ENCODE measurements around the gene VTI1A.
"Not testable (repeated sequence)": the region's sequence is repeated elsewhere in the genome, so short reads cannot be mapped to it uniquely, and the experiment has no call there.

VTI1A gene

DNA sequence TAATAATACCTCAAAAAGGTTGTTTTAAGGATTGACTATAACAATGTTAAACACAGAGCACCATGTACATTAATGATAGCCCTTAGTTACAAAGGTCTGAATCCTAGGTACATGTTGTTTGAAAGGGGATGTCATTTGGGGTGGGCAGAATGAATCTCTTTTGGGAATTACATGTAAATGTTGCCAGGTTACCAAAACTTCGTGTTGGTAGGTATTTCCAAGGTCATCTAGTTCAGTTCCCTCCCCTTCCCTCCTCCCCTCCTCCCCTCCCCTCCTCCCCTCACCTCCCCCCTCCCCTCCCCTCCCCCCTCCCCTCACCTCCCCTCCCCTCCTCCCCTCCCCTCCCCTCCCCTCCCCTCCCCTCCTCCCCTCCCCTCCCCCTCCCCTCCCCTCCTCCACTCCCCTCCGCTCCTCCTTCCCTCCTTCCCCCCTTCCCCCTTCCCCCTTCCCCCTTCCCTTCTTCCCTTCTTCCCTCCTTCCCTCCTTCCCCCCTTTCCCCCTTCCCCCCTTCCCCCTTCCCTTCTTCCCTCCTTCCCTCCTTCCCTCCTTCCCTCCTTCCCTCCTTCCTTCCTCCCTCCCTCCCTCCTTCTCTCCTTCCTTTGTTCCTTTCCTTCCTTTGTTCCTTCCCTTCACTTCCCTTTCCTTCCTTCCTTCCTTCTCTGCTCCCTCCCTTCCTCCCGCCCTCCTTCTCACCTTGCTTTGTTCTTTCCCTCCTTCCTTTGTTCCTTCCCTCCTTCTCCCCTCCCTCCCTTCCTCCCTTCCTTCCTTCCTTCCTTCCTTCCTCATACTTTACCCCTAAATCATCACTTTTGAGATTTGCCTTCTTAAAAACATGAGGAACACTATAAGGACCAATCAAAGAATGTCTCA is 8.1 kb downstream of the VTI1A start:
- no peak for DNase-seq (ENCODE audit: low read depth, low spot score)

DNA sequence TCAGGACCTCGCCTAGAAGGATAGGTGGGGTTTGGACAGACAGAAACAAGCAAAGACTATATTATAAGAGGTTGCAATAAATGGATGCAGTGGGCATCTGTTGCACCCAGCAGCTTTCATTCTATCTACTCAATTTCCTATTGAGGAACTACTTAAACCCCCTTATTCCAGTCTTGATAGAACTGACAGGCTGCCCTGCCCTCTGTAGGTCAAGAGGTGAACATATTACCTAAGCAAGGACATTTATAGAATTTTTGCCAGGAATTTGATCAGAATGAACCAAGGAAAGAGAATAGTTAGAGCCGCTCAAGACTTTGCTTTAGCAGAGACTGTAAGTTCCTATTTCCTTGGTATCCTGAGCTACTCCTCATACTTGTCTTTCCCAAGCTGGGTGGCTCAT is 9.5 kb downstream of the VTI1A start:
- DNase-seq (ENCODE audit: low read depth, low spot score): no peak

DNA sequence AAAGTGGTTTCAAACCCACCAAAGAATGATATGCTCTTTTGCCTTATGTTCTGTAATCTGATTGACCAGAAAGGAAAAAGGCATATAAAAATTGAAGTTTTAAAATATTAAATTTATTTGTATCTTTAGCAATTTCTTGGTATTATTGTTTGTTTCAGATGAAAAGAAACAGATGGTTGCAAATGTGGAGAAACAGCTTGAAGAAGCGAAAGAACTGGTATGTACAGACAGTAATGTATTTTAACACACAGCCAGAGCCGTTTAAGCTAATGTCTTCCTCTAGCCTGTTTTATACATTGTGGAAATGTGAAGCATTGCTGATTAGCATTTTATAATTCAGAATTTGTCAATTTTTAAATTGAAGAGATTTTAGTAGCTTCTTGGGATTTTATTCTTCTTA is 13.4 kb downstream of the VTI1A start:
- no peak for DNase-seq (ENCODE audit: low read depth, low spot score)

DNA sequence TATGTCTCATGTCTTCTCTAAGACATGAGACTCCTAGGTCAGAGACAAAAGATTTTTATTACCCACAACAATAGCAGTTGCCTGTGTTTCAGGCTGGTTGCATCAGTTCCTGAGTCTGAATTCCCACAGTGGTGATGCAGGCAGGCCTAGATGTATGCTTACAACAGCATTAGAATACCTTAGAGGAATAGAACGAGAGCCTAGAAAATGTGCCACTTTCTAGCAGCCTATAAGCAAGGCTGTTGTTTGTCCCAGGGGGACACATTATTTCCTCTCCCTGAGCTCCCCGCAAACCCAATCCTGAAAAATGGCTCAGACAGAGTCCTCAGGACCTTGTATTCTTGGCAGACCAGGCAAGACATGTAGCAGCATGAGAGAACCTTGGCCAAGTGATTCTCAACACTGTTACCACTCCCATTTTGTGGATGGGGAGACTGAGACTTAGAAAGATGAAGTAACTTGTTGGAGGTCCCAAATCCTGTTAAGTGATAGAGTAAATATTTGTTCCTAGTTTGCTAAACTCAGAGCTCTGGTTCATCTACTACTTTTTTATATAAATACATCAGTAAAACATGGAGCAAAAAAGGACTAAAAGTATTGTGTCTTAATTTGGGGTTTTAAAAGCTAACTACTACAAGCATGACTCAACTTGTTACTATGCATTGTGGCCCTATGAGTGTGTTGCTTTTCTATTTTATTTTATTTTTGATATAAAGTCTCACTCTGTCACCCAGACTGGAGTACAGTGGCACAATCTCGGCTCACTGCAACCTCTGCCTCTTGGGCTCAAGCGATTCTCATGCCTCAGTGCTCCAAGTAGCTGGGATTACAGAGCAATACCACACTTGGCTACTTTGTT is 14.2 kb downstream of the VTI1A start:
- peak; percentile 28 for DNase-seq (ENCODE audit: low read depth, low spot score)

DNA sequence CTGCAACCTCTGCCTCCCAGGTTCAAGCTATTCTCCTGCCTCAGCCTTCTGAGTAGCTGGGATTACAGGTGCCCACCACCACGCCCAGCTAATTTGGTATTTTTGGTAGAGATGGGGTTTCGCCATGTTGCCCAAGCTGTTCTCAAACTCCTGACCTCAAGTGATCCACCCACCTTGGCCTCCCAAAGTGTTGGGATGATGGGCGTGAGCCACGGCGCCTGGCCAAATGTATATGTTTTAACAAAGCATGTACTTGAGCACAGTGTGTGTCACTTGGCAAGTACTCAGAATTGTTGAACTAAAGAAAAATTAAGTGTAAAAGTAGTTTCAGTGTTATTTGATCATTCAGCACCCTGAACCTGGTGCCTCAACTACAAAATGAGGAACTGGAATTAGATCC is 17.1 kb downstream of the VTI1A start:
- not testable (repeated sequence) for DNase-seq (ENCODE audit: low read depth, low spot score)

DNA sequence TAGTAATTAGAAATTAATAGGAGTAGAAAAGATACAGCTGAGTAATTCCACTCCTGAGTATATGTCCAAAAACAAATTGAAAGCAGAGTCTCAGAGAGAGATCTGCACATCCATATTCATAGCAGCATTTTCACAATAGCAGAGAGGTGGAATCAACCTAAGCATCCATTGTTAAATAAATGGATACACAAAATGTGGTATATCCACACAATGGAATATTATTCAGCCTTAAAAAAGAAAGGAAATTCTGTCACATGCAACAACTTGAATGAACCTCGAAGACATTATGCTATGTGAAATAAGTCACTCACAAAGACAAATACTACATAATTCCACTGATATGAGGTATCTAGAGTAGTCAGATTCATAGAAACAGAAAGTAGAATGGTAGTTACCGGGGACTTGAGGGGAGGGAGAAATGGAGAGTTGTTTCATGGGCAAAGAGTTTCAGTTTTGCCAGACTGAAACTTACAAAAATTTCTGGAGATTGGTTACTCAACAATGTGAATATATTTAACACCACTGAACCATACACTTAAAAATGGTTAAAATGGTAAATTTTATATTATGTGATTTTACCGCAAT is 18.4 kb downstream of the VTI1A start:
- DNase-seq (ENCODE audit: low read depth, low spot score): no peak

DNA sequence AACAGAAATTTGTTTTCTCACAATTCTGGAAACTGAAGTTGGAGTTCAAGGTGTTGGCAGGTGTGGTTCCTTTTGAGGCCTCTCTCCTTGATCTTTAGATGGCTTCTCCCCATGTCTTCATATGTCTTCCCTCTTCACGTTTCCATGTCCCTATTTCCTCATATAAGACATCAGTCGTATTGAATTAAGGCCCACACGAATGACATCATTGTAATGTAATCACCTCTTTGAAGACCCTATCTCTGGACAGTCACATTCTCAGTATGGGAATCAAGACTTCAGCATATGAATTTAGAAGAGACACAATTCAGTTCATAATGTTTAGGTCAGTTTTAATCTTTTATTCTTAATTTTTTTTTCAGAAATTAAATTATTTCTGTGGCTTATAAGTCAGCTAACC is 19.8 kb downstream of the VTI1A start:
- no peak for DNase-seq (ENCODE audit: low read depth, low spot score)

DNA sequence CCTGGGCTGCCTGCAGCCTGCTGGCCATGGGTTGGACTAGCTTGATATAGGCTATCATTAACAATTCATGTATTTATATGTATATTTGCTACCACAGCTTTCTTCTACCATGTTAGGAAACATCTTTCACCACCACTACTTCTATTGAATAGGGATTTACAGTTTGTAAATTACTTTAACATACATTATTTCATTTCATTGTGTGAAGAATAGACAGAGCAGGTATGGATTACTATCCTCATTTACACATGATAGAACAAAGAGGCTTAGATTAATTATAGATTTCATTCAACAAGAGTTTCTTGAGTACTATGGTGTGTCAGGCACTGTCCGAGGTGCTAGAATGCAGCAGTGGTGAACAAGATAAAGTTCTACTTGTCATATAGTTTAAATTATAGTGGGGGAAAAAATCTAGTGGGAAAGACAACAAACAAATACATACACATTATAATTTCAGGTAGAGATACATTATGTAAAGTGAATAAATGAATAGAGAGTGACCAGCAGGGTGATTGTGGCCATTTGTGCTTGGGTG is 20.6 kb downstream of the VTI1A start:
- peak; percentile 15 for DNase-seq (ENCODE audit: low read depth, low spot score)

DNA sequence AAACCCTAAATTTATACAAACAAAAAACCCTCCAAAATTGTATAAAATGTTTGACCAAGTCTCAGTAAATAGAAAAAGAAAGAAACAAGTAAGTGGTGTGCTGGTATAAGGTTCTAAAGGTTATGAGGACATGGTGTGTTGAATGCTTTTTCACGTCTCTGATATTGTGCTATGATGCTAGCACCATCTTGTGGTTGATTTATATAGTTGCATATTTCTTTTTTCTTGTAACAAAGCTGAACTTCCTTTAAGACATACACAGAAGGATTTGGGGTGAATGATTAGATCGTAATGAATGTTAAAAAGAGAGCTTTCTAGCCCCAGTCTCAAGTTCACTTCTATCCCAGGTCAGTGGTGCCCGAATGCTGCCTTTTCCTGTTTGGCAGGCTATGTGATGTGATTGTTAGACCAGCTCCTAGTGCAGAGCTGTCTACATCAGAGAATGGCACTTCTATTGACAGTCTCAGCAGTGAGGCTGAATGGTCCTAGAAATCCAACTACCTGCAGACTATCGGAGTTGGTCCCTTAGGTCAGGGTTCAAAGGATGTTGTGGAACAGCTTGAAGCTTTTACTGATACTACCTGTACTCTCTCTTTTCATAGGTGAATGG is 25.0 kb downstream of the VTI1A start:
- peak; percentile 45 for DNase-seq (ENCODE audit: low read depth, low spot score)

DNA sequence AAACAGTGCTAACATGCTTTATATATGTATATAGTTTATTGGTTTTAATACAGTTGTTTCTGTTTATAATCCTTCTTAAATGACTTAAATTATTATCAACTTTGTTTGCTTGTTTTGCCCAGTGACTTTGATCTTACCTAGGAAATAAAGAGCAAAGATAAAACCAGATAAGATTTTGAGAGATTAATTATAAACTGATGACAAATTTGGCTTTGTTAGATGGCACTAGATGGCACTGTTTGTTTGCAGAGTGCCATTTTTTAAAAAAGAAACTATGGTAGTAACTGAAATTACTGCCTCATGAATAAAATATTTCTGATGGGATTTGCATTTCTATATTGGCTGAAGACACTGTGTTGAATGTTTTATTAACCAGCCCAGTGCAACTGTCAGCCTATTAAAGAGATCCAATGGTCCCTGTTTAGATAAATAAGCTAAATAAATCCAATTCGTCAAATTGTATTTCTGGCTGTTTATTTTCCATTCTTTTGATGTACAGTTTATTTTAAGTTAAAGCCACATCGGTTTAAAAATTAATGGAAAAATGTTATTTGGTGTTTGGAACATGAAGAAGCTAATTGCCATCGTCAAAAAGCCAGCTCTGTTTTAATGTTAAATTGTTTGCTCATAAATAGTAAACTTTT is 28.7 kb downstream of the VTI1A start:
- DNase-seq (ENCODE audit: low read depth, low spot score): peak; percentile 32

DNA sequence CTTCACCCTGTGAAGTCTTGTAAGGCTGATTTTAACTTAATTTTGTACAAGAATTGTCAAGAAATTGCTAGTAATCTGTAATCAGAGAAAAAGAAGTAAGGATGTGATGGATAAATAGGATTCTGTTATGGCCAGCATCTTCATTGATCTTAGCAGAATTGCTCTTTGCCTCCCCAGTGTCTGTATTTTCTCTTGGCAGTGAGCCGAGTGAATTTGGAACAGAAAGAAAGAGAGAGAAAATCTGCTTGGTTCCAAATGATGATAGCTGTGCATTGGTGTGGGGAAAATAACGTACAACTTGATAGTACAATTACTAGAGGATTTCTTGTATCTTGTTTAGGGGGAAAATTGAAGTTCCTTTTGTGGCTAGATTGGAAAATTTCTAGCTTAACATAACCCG is 34.6 kb downstream of the VTI1A start:
- no peak for DNase-seq (ENCODE audit: low read depth, low spot score)

DNA sequence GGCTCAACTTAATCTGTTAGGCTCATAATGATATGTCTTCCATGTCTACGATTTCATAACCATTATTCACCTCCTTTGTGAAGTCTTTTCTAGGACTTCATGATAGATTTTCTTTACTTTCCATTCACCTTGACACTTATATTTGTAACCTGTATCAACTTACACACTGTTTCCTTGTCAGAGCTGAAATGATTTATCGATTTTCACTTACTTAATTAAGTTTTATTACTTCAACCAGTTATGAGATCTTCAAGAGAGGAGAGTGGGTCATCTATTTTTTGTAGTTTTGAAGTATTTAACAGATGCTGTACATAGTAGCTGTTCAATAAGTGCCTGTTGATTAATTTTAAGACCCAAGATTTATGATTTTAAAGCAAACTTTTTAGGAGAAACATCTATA is 37.4 kb downstream of the VTI1A start:
- no peak for DNase-seq (ENCODE audit: low read depth, low spot score)

DNA sequence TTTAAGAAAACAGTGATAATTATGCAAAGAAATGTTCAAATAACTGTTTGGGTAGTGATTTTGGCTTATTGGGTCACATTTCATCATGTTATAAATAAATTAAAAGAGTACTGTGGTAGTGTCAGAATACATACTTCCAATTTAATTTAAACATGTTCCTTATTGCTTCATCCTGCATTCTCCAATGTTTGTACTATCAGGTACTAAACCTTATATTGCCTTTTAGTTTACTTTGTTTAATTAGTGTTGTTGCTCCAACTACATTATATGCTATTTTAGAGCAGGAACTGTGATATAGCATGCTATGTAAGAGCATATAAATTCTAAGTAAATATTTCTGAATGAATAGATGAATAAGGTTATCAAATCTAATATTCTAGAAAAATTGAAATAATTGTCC is 40.9 kb downstream of the VTI1A start:
- DNase-seq (ENCODE audit: low read depth, low spot score): no peak

DNA sequence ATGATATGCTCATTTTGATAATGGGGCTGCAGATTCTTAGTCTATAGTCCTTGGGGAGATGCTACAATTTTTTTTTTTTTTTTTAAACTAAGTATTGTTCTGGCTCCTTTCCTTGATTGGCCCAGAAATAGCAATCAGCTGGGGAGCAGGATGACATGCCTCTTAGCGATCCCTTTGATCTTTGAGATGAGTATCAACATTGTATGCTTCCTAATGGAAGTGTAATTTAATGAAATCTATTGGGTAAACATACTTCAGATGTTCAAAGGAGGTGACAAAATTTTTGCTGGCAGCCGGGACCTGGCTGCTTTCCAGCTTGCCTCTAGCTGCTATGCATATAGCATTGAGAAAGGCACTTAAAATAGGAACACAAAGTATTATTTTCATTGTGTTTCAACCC is 43.5 kb downstream of the VTI1A start:
- DNase-seq (ENCODE audit: low read depth, low spot score): peak; percentile 36

DNA sequence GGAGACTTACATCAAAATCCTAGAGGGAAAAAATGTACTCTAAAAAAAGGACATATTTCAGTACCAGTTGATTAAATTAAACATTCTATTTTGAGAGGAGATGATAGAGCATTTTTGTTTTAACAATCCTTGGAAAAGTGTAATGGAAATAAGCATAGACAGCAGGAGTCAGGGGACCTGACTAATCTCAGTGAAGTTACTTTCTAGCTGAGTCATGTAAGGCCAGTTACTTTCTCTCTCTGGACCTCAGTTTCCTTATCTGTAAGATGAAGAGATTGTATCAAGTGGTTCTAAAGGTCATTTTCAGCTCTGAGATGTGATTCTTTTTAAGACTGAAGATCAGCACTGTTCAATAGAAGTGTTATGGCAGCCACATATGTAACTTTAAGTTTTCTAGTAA is 44.1 kb downstream of the VTI1A start:
- DNase-seq (ENCODE audit: low read depth, low spot score): no peak

DNA sequence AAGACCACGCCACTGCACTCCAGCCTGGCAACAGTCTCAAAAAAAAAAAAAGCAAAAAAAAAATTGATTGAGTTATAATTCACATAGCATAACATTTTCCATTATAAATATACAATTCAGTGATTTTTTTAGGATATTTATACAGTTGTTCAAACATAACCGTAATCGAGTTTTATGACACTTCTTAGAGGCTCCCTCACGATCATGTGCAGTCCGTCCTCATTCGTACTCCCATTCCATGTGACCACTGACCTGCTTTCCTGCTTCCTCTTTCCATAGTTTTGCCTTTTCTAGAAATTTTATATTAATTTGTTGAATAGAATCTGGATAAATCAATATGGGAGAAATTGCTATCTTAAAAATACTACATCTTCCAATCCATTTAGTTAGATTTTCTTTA is 45.7 kb downstream of the VTI1A start:
- DNase-seq (ENCODE audit: low read depth, low spot score): no peak

DNA sequence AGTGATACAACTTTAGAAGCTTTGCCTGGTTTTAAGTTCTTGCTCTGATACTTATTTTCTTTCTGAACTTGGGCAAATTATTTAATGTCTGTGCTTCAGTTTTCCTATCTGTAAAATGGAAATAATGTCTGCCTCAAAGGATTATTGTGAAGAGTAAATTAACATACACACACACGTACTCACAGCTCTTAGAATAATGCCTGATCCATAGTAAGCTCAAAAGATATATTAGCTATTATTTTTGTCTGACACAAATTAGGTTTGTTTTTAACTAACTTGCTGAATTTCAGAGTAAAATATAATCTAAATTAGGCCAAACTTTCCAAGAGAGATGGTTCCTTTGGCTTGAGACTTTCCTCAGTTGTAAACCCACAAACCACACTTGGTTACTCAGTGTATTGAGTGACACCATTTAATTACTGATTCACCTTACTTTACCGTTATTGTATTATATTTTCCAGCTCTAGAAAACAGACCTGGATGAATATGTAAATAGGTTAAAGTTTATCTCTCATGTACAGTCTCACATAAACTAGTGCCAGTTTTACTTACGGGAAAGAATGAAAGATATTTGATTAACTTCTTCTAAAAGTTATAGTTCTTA is 50.4 kb downstream of the VTI1A start:
- no peak for DNase-seq (ENCODE audit: low read depth, low spot score)

DNA sequence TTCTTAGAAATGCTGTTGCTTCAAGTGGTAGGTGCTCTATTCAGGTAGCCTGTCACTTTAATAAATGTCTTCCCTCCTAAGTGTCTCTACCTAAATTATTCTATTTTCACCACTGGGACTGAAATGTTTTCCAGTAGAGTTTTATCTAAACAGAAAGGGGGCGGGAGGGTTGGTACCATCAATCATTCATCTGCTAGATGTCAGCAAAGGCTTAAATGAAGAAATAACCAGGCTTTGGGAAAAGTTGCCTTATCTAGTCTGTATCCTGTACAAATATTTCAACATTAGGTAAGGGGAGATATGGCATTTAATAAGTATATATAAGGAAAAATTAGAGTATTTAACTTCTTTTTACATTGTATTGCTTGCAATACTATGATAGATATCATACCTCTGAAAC is 51.8 kb downstream of the VTI1A start:
- no peak for DNase-seq (ENCODE audit: low read depth, low spot score)

DNA sequence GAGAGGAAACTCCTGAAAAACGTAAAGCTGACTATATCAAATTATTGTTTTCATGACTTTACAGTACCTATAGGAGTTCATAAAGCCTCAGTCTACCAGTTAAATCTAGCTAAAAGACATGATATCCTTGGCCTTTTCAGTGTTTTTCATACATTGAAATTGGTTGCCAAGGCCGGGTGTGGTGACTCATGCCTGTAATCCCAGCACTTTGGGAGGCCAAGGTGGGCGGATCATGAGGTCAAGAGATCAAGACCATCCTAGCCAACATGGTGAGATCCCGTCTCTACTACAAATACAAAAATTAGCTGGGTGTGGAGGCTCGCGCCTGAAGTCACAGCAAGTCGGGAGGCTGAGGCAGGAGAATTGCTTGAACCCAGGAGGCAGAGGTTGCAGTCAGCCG is 53.0 kb downstream of the VTI1A start:
- not testable (repeated sequence) for DNase-seq (ENCODE audit: low read depth, low spot score)

DNA sequence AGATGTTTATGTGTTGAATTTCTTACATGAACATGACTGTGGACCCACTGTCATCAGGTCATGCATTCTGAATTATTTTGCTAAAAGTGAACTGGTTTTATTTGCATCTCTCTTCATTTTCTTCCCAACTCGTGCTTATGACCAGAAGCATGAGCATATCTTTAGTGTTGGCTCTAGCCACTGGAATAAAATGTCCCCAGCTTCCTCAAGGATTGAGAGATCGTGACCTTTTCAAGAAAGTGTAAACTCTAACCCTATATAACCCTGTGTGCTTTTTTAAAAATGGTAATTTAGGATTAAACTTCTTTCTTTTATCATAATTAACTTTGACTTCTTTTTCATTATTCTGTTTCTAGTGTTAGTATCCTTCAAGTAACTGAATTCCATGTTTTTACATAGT is 55.5 kb downstream of the VTI1A start:
- no peak for DNase-seq (ENCODE audit: low read depth, low spot score)

DNA sequence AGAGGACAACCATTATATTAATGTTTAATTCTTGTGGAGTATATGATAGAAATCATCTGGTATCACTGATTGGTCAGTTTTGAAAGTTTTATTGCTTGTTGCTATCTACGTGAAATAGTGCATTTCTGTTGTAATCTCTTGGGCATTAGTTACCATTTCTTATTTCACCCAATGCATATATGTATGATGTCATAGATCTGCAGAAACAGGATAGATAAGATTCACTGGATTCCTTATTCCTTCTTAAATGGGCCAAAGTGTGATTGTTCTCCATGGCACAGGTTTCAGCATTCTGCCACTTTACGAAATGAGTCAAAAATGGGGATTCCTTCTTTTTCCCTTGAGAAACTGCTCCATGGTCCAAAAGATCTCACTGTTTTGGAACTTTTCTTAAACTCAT is 56.6 kb downstream of the VTI1A start:
- no peak for DNase-seq (ENCODE audit: low read depth, low spot score)

Data from astrocyte of the hippocampus (primary cell).